Adrenal gland (tissue), 5 donors: ENCODE data around the gene ERMARD.

ENCODE experiments used
- POLR2A ChIP-seq, 2 donors: fragments of 450-650 bp; IDR thresholded peaks; one replicate each; pipeline ENCODE4 v1.6.1; 2017; ENCODE audit warnings: antibody characterized with exemption in 2 of 2, mild to moderate bottlenecking in 2 of 2, moderate library complexity in 1 of 2
- TF ChIP-seq, protein P1 (sequence below), 6 experiments: fragments of 450-650 bp in 4 of 6; fragments of 200-600 bp in 2 of 6; sonication (generic) in 1 of 6; IDR thresholded peaks; 1 replicate in 5 of 6; 2 replicates in 1 of 6; pipeline versions ENCODE4 v1.5.1 to v1.8.0; 2016 to 2021; ENCODE audit warnings: antibody characterized with exemption in 6 of 6, mild to moderate bottlenecking in 2 of 6, moderate library complexity in 1 of 6
- donor health status: DM: no; HTN: no; CAD: no.

DNA sequence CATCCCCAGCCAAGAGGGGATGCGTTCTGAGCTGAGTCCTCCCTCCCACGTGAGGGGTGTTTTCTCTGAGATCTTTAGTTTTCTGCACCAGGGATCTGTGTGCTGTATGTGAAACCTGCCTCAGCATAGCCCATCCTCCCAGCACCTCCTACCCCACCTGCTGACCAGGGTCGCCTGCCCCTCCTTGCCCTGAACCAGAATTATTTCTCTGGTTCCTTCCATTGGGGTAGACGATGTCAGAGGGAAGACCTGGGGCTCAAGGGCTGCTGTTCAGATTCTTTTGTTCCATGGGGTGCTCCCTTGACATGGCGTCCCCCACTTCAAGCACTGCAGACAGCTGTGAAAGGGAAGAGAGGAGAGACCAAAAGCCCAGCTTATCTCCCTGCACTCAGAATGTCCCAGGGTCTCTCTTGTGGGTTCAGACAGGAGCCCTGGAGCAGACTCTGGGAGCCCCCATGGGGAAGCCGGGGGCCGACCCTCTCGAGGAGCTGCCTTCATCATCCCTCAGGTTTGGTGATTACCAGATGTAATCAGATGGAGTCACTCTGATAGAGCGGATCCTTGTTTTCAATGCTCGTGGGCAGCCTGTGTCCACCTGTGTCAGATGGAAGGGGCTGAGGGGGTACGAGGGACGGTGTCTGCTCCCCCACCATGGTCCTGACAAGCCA lies 74.3 kb downstream of the ERMARD start:
- TF ChIP-seq, protein P1, sequence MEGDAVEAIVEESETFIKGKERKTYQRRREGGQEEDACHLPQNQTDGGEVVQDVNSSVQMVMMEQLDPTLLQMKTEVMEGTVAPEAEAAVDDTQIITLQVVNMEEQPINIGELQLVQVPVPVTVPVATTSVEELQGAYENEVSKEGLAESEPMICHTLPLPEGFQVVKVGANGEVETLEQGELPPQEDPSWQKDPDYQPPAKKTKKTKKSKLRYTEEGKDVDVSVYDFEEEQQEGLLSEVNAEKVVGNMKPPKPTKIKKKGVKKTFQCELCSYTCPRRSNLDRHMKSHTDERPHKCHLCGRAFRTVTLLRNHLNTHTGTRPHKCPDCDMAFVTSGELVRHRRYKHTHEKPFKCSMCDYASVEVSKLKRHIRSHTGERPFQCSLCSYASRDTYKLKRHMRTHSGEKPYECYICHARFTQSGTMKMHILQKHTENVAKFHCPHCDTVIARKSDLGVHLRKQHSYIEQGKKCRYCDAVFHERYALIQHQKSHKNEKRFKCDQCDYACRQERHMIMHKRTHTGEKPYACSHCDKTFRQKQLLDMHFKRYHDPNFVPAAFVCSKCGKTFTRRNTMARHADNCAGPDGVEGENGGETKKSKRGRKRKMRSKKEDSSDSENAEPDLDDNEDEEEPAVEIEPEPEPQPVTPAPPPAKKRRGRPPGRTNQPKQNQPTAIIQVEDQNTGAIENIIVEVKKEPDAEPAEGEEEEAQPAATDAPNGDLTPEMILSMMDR (IDR thresholded peaks at IDR 0.05): no peak
- no peak for TF ChIP-seq POLR2A (IDR thresholded peaks at IDR 0.05)
